NCI-H1436 treated with DMSO at 0.1 percent for 48 hours (cell line): ENCODE measurements around the gene TSC22D3.

Experiments
- DNase-seq: peaks from one replicate; lab custom pipeline; 2025; lab: John Stamatoyannopoulos, UW

Gene TSC22D3

DNA sequence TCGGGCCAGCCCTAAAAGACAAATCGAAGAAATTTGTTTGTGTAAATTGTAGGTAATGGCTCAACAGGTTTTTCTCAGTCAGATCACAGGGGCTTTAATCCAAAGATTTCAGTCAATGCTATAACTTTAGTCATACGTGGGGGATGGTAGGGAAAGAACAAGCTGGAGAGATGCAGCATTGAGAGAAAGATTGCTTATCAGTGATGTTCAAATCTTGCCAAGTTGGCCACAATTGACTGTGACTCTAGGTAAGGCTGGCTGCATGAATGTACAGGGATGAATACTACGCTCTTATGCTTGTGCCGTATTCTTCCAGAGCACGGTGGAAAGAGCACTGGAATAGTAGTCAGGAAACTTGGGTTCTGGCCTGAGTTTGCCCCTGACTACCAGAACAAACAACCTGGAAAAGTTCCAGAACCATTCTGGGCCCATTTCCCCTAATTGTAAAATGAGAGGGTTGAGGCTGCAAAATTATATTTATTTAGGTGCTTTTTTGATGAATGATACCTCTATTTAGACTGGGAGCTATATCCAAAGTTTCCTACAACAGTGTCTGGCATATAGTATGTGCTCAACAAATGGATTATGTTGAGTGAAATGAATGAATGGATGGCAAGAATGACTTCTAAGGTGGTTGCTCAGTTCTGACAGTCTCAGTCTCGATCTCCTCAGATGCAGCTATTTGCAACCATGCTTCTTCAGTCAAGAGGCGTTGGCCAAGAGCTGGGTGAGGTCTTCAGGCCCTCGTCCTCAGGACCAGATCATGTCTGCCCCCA lies 44.4 kb downstream of the TSC22D3 start:
- DNase-seq: no peak

DNA sequence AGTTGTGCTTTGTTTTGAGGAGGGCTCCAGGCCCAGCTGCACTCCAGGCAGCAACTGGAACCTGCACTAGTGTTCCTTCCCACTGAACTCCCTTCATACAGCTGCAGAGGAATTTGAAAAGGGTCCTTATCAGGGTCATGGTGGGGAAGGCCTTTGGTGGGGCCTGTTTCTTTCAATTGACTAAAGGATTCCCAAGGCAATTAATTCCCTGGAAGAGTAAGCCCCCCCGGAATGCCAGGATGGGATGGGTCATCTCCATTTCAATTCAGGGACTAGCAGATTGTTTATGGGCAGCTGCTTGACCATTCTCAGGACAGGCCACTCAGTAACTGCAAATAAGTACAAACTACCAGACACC lies 45.3 kb downstream of the TSC22D3 start:
- no peak for DNase-seq

DNA sequence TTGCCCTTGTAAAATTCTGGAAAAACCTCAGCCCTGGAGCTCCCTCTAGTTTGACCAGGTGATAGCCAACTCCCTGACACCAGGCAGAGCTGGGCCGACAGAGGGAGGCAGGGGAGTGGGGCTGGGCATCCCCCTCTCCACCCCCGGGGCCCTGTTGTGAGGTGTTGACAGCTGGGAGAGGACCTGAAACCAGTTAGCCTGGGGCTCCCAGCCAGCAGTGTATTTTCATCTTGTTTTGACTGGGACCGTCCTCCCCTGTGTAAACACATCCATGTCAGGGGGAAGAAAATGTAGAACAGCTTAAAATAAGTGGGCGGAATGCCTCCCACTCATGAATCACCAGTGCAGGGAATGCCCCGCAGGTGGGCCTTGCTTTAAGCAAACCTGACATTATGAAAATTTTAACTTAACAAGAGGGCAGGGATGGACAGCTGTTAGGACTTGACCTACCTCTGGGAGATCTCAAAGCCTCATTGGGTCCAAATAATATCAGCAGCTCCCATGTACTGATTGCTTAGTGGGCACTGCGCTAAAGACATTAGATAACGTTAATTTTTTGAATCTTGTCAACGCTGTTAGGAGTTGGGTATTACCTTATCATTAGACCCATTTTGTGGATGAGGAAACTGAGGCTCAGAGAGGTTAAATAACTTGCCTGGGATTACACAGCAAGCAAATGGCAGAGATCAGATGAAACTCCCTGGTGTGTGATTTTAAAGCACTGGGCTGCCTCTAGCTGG lies 45.9 kb downstream of the TSC22D3 start:
- DNase-seq: no peak

DNA sequence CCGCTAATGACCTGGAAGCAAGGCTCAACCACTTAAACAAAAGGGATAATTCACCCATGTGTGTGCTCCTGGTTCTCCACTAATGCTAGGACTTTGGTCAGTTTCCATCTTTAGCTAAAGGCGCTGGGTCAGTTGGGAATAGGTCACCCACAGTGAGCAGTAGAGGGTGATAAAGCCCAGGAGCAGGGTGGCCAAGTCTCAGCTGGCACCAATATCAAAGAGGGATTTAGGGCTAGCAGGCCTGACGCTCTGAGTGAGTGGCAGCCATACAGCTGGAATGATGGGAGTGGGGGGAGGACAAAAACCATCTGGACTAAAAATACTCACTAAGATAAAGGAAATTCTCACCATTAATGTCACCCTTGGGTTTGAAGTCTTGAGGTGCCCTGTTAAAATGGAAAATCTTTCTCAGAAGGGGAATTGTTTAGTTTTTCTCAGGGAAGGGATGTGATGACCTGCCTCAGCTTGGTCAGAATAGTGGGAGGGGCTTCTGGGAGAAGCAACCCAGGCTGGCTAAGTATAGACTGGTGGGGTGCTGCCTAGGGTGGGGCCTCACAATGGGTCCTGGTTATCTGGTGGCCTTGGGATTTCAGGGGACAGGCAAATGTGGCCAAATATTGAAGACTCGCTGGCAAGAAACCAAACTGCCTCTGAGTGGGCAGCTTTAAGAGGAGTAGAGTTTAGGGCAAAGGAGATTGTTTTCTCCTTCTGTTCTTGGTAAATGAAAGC lies 47.1 kb downstream of the TSC22D3 start:
- no peak for DNase-seq

DNA sequence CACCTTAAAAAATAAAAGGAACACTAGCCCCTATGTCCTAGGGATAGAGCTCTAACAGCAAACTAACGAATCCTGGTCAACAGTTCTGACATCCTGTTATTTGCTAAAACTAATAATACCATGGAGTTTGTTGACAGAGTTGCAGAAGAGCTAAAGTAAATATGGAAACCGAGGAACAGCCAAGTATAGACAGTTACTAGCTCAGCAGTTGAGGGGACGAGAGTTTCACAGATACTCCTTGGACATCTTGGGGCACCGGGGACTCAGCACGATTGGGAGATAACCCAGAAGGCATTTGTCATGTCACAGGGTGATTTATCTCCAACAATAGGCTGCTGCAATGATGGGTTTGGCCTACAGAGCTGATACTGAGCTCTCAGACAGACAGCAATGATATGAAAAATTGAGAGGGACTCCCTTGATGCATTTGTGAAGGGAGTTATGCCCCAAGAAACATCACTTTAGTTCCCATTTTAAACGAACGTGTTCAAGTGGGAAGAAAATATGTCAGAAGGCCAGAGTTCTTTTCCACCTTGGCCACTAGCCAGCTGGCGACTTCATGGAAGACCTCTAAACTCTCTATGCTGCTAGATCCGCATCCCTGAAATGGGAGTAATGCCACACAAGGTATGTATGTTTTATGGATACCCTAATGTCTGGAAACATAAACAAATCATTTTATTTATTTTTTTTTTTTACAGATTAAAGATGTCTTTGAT lies 48.6 kb downstream of the TSC22D3 start:
- no peak for DNase-seq

DNA sequence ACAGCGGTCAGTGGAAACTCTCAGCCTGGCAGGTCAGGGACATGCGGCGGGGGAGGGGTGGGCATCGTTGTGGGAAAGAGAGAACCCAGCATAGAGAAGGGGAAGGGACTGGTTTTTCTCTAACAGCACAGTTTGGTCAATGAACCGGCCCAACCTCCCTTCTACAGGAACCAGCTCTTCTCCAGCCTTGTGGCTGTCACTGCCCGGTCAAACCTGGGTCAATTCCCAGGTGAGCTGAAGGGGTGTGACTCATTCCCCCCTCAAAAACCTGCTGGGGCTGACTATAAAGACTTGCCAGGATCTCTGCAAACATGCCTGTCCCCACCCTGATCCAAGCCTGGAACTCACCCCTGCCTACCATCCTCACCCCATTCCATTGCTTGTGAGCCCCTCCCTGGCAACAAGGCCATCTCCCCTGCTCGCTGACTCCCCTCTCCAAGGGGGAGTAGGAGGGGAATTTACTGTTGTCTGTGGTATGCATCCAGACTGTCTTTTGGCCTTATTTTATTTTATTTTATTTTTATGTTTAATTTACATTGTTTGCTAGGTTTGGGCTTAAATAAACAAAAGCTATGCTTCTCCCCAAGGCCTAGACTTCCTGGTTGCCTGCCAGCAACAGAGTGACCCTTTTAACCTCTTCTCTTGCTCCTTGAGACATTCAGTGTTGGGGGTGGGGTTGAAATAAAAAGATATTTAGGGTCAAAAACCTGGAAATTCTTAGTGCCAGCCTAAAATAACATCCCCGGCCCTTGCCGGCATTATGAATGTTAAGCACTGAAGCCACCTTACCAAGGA lies 49.6 kb downstream of the TSC22D3 start:
- DNase-seq: no peak

DNA sequence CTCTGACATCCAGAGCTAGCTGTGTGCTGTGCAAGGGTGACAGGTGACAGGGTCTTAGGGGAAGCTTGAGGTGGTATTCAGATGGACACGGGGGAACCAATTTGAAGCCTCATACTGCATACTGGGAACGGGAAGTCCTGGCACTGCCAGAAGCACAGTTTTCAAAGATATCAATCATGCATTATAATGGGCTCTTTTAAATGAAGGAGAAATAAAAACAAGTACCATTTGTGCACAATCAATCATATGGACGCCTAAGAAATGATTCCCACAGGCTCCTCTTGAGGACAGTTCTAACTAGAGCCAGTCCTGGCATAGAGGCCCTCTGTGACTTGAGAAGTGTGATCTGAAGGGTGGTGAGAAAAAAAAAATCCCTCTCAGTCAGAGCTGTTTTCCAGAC lies 50.9 kb downstream of the TSC22D3 start:
- no peak for DNase-seq

DNA sequence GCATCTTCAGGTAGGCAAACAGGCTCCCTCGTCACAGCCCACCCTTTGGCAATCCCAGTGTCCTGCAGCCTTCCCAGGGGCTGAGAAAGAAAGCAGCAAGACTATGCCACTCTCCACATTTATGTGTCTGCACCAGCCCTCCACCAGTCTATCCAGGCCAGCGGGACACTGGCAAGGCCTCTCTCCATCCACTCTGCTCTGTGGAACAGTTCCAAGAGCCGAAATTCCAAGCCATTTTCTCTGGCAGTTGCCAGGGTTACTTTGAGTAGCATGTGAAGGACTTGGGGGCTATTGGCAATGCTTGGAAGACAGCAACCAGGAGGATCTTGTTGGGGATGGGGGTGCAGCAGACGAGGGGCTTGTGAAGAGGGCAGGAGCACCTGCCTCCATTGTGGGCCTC lies 52.1 kb downstream of the TSC22D3 start:
- DNase-seq: no peak

DNA sequence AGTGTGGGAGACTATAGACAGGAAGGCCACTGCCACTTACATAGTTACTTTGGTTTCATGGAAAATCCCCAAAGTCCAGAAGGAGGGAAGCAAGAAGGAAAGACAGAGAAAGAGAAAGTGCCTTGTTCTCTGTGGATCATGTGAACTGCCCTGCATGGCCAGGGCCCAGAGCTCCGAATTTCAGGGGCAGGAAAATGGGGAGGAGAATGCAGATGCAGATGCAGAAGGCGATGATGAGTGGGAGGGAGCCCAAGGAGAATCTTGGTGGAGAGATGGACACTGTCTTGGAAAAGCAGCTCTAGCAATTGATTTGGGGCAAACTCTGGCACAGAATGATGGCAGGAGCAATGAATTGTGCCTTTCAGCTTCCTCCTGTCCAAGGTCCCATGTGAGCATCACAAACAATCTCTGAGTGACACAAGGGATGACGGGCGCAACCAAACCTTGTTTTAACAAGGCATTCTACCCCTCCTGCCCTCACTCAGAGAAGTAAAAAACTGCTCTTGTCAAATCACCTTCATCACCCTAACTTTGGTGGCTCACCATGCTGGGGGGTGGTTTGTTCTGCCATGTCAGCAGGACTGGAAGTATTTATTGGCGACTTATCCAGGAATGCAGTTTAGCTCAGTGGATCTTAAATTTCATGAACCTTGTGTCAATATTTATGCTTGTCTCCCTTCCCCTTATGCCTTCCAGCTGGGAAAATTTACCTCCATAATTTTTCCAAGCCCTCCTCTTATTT lies 53.5 kb downstream of the TSC22D3 start:
- no peak for DNase-seq

DNA sequence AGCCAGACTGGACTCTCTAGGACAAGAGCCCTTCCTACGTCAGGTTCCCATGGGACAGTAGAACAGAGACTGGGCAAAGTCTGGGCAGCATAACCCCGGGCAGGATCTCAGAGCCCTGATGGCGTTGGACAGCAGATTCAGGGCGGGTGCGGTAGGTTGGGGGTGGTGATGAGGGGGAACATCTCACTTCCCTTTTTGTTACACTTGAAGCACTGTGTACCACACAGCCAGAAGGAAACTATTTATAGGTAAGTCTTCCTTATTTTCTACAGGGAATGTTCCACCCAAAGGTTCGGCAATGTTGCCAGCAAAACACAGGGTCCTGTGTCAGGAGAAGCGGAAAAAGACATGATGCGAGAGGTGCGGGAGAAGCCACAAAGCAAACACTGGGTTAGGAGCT lies 54.3 kb downstream of the TSC22D3 start:
- DNase-seq: no peak

DNA sequence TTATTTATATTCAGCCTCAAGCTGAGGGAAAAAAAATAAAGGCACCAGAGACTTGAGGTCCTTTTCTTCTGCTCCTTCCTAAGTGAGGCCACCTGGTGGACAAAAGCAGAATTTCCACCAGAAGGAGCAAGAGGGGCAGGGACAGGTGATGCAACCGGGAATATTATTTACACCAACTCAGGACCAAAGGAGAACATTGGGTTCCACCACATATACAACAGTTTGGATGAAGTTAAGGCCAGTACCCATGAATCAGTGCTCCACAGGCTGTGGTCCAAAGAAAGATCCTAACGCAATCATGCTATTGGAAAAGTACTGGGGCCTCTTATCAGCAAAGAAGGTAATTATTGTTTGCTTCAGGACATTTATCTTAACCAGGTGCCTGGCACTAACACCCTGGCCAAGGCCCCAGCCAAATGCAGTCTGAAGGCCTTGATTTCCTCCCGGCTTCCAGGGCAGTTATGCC lies 57.4 kb downstream of the TSC22D3 start:
- peak; percentile 27 for DNase-seq

DNA sequence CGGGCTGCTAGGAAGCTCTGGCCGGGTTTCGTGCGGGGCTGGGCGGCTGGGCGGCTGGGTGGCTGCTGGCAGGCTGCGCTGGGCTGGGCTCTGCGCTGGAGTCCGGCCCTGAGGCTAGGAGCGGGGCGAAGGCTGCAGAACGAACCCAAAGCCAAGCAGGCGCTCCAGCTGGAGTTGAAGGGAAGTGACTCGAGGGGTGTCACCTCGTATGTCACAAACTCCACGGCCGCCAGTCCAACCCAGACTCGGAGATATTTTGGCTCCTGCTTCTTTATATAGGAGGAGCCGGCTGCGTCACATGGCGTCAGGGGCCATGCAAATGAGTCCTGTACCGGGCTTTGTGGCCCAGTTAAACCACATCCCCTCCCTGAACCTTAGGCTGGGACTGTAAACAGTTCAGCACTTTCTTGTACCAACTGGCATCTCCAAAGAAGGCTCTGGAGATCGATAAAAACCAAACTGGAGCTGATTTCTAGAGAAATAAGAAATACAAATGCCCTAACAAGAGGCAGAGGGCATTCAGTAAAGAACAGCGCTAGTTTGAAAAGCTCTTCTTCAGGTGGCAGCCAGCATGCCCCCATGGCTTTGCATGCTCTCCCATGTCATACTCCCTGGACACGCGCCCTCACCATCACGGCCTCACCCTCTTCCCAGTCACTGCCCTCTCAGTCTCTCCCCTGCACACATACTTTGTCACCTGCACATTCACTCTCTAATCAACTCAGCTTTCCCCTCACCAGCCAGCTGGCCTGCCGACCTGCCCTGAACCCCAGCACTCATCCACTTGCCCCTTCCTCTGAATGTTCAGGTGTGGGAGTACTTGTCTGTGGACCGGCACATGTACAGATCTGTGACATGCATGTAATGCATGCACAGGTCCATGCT lies 58.5 kb downstream of the TSC22D3 start:
- DNase-seq: peak; percentile 27

DNA sequence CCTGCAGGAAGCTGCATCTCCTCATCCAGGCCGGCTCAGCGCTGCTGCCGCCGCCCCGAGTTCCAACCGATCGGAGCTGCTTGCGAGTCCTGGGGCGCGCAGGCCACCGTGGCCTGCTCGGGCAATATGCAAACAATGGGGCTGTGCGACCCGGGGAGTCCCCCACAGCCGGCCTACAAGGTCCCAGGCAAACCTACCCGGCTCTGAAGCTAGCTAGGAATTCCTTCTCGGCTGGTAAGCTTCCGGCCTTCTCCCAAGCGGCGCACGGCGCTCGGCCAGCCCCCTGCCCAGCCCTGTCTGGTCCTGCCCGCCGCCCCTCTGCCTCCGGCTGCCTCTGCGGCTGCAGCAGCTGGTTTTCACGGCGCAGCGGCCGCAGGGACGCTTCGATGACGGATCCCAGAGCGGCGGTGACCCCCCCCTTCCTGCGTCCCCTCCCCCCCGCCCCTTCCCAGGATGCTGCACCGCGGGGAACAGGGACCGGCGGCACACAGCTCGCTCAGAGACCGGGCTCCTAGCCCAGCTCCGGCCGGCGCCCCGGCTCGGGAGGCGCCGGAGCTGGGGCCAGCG lies 59.4 kb downstream of the TSC22D3 start:
- DNase-seq: no peak

DNA sequence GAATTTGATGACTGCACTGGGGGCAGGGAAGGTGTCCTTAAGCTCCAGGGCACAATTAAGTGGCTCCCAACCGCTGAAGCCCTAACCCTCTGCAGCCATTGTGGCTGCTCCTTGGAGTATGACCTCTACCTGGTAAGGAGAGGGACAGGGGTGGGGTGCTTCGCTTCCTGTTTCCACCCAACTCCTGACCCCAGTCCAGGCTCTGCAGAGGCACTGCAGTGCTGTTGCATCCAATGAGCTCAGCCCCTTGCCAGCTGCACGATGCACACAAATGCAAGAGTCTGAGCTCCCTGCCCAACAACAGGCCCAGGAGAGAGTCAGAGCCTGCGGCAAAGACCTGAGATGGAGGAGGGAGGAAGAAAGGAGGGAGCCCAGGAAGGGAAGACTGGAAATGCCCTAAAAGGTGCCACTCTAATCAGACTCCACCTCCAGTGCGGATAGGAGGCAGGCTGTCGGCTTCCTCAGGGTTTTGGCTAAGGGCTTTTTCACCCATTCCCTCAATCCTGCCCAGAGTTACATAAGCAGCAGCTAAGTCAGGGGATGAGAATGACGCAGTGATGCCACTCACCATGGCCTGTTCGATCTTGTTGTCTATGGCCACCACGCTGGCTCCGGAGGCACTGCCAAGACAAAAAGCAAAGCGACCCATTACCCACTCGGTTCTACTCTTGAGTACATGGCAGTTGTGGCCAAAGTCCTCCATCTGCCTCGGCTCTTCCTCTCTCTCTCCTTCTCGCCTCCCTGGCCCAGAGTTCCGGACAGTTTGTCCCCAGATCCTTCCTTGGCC lies 60.1 kb downstream of the TSC22D3 start:
- DNase-seq: no peak

DNA sequence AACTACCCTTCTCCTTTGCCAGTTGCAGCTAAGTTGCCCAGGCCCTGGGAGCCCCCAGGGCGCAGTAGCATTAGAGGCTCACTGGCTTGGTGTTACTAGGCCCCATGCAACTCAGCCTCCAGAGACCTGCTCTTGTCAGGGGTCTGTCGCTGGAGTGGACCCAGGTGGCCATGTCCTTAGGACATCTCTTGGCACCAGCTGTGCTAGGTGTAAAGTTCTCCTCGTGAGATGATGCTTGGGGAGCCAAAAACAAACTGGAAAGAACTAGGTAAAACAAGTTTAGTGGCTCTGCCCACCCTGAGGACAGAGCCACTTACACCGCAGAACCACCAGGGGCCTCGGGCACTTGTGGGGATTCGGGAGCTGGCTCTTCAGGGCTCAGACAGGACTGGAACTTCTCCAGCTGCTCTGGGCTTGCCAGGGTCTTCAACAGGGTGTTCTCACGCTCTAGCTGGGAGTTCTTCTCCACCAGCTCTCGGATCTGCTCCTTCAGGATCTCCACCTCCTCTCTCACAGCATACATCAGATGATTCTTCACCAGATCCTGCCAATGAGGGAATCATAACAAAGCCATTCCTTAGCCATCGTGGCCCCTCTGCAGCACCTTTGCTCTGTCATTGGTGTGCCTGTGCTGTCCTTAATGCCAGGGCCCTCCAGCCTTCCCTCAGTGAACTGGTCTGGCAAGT lies 61.2 kb downstream of the TSC22D3 start:
- no peak for DNase-seq

DNA sequence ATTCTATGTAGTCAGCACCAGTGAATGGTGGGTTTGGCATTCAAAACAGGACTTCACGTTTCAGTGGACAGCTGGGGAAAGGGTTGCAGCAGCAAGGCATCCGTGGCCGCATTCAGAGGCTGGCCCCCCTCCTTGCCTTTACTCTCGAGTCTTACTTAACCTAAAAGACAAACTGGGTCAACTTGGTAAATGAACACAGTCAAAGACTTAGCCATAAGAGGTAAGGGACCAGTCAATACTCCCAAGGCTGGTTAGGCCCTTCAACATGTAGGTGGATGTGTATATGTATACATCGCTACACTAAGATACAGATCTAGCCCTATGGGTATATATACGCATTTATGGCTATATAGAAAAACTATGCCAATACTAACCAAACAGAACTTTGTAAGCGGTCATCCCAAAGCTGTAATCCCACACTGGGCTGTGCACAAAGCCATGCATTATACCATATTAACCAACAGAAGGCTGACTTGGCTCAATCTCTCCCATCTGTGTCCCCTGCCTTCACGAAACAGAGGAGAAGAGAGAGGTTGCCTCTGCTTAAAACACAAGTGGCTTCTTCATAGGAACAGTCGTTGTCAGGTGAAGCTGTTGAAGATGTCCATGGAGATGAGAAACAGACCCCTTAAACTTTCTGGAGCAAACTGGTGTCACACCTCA lies 61.9 kb downstream of the TSC22D3 start:
- DNase-seq: no peak

DNA sequence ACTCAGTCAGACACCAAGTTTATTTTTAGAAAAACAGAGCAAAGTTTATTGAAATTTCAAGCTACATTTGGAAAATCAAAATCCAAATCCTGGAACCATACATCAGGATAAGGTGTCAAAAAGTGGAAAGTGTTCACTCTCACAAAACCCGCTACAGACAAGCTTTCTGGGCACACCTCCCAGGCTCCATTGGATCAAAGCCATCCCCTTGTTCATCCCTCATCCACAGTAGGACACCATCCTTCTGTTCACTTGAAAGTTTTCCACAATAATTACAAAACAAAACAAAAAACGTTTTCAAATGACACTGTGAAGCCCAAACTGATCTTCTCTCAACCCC lies 62.4 kb downstream of the TSC22D3 start:
- no peak for DNase-seq
